A204.1 (cell line): ENCODE data around the gene IQCN.

Source experiments
- FAIRE-seq: peaks from 2 replicates; lab custom pipeline; 2012; peaks lifted over from hg19 to GRCh38; lab: Jason Lieb, UNC

The IQCN gene

DNA sequence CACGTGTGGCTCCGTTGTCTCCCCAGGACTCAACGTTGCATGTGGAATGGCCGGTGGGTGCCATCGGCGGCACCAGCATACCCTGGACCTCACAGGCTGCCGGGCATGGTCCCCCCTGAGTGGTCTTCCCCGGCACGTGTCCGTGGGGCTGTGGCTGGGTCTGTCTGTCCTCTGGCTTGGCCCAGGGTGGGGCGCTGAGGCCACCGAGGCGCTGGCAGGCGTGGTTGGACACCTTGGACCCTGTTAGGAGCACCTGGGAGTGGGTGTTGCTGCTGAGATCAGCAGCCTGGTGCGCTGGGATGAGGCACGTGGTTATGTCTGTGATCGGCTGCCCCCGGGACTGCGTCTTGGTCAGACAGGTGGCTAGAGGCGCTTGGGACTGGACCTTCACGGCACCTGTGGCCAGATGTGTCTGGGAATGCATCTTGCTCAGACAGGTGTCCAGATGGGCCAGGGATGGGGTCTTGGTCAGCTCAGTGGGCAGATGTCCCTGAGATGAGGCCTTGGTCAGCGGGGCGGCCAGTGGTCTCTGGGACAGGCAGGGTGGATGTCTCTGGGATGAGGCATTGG is 9.2 kb downstream of the IQCN start:
- FAIRE-seq: no peak

DNA sequence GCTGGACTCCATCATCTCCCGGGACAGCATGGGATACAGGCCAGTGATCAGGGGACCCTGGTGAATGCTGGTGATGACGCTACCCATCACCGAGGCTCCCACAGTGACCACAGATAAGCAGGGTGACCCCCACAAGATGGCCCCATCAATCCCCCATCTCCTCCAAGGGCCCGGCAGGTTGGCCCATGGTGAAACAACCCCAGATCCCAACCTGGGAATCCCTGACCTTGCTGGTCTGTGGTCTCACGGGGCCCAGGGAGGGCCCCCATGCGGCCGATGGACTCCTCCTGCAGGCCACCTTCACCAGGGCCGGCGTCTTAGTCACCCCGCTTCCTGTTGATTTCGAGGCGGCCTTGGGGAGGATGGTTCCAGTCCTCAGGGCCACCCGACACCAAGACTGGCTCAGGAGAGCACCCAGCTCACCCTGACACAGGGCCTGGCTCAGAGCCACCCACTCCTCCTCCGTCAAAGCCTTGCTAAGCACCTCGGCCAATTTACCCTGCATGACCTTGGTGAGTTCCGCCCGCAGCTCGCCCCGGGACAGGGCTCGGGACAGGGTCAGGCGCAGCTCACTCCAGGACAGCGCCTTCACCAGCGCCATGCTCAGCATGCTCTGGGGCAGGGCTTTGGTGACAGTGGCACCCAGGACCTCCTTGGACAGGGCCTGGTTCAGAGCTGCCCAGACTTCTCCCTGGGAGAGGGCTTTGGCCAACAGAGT is 10.0 kb downstream of the IQCN start:
- FAIRE-seq: no peak

DNA sequence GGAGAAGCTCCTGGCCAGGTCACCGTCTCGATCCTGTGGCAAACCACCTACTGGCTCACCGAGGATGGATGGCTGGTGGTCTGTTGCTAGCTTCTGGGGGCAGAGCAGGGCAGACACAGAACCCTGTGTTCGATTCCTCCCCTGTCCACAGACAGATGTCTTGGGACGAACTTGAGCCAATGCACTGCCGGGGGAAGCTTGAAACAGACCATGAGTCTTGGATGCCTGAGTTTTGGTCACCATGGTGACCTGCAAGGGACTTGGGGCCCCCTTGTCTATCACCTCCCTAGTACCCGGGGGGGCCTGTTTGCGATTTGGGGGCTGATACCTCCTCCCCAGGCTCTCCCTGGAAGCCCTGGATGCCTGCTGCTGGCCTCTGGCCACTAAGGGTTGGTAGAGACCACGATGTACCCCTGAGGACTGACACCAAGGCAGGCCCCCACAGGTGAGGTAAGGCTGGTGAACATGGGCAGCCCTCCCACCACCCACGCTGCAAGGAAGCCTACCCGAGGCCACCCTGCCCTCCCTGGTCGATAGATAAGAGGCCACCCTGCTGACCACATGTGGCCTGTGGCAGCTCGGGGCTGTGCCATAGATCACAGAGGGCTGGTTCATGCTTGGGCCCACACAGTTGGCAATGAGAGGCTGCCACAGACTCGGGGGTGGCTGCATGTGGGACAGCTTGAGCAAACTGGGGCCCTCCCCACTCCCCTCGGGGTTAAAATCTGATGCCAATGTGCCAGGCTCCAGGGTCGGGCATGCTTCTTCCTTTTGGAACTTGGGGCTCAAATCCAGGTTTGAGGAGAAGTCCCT is 10.7 kb downstream of the IQCN start:
- no peak for FAIRE-seq

DNA sequence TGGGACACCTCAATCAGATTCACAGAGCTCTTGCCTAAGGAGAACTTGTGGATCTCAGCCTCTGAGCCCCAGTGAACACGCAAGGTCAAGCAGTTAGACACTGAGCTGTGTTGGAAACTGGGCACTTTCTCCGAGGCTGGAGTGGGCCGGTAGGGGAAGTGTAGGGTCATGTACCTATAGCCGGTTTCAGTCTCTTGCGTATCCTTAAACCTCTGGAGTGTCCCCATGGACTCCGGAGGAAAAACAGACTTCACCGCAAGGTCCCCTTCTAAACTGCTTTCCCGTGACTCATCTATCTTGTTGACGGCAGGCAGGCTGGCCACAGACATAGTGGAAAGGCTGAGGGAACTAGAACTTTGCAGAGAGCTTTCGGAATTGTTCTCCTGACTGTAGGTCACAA is 11.3 kb downstream of the IQCN start:
- FAIRE-seq: no peak

DNA sequence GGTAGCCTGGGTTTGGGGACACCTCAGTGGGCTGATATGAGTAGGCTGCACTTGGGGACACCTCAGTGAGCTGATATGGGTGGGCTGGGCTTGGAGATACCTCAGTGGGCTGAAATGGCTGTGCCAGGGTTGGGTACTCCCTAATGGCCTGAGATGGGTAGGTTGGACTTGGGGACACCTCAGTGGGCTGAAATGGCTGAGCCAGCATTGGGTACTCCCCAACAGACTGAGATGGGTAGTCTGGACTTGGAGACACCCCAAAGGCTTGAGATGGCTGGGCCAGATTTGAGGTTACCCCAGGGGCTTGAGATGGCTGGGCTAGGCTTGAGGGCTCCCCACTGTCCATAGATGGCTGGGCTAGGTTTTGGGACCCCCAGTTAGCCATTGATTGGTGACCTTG is 12.1 kb downstream of the IQCN start:
- no peak for FAIRE-seq

DNA sequence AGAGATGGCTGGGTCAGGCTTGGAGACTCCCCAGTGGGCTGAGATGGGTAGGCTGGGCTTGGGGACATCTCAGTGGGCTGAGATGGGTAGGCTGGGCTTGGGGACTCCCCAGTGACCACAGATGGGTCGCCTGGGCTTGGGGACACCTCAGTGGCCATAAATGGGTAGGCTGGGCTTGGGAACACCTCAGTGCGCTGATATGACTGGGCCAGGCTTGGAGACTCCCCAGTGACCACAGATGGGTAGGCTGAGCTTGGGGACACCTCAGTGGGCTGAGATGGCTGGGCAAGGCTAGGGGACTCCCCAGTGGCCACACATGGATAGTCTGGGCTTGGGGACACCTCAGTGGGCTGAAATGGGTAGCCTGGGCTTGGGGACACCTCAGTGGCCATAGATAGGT is 12.8 kb downstream of the IQCN start:
- no peak for FAIRE-seq

DNA sequence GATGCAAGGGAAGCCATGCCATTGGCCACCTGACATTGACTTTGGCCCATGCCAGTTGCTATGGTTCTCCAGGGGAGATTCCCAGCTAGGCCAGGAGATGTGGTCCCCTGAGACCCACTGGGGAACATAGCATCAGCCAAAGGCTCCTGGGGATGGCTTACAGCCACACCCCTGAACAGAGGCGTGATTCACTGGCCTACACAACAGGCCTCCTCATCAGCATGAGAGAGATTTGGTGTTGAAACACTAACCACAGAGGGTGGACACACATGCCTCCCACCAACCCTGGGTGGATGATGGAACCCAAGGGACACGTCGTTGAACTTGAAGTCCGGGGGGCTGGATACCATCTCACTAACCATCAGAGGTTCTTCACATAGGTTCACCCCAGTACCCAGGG is 14.4 kb downstream of the IQCN start:
- FAIRE-seq: no peak

DNA sequence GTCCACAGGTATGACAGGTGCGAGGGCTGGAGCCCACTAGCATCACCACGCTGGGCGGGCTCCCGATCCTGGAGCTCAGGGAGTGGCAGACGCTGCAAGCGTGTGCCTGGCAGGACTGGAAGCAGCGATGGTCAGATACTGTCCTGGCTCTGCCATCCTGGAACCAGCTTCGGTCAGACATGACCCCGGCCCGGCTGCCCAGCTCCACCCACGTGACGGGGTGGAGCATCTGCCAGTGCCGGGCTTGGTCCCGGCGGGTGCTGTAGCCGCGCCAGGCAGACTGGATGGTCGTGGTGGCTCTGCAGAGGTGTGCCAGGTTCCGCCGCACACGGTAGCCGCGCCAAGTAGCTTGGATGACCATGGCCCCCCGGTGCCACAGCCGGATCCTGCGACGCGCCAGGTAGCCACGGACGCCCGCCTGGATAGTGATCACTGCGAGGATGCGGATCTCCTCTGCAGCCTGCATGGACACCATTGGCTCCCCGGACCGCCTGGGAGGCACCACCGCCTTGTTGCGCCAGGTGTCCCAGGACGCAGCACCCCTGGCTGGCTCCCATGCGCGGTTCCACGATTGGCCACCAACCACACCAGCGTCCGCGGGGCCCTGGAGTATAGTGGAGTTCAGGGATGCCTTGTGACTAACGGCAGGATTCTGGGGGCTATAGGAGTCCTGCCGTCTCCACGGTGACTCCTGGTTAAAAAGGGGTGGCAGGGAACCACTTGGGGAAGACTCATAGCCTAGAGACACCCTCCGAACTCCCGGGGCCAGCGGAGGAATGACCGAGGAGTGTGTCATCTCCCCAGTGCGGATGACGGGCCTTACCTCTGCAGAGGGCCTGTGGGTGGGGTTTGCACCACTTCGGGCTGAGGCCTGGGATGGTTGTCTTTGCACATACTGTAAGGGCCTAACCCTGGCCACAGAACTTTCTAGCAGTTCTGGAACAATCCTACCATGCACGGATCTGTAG is 16.5 kb downstream of the IQCN start:
- FAIRE-seq: no peak

DNA sequence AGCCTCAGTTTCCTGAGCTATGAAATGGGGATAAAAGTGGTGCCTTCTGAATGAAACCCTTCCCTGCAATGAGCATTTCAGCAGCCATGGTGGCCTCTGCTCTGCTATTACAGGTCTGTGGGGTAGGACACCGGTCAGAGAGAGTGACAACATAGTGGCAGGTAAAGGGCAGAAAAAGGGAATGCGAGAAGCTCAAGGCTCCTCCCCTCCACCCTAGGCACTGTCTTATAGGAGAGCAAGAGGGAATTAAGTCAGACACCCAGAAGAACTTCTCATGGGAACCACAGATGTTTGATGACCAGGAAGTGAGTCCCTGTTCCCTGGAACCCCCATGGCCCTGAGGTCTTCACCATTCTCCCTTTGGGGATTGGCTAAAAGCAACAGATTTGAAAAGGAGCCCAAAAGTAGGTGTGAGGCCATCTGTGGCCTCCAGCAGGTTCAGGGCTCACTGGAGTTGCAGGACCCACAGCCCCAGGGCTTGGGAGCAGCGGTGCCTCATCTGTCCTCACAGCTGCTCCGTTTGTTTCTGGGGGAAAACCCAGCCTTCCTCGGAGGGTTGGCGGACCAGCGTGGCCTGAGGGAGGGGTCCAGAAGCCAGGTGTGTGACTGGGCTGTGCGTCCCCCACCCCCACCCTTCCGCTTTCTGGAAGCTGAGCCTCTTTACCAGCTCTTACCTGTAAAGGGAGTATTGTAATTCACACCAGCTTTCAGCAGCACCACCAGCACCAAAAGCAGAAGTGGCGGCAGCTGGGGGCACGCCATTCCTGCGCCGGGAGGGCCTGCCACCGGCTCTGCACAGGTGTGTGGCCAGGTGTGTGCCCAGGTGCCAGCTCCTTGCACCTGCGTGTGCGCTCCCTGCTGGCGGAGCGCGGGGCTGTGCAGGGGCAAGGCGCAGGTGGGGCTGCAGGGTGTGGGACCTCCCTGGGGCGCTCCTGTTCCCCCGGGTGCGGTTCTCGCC is 19.4 kb downstream of the IQCN start:
- no peak for FAIRE-seq

DNA sequence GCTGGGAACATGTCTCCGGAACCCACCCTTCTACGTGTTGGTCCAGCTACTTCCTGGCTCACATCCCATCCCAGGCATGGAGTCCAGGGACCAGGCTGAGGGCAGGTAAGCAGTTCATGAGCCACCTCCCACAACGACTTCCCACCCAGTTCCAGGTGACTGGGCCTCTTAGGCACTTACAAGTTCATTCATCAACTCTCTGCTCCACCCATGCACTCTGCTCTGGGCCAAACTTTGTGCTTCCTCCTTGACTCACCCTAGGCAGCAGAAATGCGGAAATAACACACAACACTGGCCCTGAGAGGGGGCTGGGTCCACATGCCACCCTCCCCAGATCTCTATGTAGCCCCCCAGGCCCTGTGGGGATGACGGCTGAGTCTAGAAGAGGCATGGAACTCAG is 20.5 kb downstream of the IQCN start:
- FAIRE-seq: no peak

DNA sequence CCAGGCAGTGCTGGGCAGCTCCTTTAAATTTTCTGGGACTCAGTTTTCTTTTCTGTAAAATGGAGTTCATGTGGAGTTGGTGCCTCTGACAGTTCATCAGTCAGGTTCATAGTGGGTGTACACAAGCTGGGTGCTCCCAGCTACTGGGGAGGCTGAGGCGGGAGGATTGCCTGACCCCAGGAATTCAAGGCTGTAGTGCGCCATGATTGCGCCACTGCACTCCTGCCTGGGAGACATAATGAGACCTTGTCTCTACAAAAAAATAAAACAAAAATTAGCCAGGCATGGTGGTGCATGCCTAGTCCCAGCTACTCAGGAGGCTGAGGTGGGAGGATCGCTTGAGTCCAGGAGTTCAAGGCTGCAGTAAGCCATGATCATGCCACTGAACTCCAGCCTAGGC is 21.1 kb downstream of the IQCN start:
- no peak for FAIRE-seq

DNA sequence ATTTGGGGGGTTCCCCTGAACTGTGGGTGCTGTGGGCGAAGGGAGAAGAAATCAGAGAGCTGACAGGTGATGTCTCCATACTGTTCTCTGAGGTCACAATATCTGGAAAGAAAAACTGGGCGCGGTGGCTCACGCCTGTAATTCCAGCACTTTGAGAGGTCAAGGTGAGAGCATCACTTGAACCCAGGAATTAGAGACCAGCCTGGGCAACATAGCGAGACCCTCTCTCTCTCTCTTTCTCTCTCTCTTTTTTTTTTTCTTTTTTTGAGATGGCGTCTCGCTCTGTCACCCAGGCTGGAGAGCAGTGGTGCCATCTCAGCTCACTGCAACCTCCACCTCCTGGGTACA is 21.9 kb downstream of the IQCN start:
- no peak for FAIRE-seq

DNA sequence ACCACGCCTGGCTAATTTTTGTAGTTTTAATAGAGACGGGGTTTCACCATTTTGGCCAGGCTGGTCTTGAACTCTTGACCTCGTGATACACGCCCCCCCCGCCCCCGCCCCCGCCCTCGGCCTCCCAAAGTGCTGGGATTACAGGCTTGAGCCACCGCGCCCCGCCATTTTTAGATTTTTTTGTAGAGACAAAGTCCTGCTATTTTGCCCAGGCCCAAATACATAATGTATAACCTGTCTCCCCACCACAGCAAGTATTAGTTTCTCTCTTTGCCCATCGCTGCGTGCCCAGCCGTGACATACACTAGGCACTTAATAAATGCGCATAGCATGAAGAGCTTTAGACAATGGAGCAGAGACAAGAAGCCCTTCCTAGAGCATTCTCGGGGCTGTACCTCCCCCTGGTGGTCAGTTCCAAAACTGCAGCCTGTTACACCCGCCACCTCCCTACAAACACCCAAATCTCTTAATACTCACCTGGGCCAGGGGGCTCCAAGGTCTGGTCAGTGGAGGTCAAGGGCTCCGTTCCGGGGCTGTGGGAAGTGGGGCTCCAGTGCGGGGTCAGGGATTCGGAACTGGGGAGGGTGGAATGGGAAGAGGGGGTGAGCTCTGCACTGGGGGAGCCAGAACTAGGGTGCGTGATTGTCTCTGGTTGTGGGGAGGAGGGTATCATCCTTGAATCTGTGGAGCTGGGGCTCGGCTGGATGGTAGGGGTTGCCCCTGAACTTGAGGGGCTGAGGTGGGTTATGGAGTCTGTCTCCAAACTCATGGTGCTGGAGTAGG is 22.5 kb downstream of the IQCN start:
- FAIRE-seq: no peak

DNA sequence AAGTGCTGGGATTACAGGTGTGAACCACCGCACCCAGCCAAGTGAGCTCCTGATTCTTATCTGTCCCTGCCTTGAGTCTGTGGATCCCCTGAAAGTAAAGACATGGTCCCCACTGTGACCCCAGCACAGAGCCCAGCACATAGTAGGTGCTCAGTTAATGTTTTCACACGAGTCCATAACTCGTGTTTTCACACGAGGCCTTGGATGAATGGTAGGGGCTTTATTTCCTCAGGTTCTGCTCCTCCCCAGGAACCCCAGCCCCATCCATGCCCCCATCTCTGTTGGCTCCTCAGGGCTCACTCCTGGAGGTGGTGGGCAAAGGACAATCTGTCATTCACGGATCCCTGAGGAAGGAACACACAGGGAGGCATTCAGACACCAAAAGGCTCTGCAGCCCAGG is 24.4 kb downstream of the IQCN start:
- FAIRE-seq: no peak

DNA sequence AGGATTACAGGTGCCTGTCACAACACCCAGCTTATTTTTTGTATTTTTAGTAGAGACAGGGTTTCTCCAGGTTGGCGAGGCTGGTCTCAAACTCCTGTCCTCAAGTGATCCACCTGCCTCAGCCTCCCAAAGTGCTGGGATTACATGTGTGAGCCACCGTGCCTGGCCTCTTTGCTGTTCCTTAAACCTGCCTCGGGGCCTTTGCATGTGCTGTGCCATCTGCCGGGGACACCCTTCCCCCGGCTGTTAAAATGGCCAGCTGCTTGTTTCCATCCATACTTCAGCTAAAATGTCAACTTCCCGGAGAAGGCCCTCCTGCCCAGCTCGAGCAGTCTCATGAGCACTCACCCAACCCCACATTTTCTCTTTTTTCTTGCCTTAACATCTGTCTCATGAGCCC is 29.0 kb downstream of the IQCN start:
- no peak for FAIRE-seq

DNA sequence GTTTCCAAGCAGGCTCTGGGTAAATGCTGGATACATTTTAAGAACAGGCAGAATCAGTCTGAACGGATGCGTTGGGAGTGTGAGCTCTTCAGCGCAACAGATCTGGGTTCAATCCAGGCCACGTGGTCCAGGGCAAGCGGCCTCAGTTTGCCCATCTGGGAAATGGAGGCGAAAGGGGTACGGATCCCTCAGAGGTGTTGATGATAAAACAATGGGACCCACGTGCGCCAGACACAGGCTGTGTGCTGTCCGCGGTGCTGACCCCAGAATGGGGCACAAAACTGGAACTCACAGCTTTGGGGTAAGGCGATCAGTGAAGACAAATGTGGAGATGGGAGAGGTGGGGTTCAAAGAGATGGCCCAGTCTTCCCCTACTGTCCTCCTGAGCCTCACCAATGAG is 34.9 kb downstream of the IQCN start:
- no peak for FAIRE-seq

DNA sequence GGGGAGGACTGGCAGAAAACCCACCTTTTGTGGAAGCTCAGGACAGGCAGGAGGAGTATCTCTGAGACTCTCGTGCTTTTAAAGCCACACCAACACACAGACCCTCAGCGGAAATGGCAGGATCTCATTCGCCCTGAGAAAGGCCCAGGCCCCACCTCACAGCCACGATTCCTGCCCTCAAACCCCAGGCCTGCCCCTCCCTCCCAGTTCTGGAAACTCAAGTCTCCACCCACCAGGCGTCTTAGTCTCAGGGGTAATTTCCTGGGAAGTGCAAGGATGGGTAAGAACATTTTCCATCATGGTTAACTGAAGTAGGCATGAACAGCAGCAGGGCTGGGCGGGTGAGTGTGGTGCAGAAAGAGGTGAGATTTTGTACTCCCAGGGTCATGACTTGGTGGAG is 40.1 kb downstream of the IQCN start:
- FAIRE-seq: no peak

DNA sequence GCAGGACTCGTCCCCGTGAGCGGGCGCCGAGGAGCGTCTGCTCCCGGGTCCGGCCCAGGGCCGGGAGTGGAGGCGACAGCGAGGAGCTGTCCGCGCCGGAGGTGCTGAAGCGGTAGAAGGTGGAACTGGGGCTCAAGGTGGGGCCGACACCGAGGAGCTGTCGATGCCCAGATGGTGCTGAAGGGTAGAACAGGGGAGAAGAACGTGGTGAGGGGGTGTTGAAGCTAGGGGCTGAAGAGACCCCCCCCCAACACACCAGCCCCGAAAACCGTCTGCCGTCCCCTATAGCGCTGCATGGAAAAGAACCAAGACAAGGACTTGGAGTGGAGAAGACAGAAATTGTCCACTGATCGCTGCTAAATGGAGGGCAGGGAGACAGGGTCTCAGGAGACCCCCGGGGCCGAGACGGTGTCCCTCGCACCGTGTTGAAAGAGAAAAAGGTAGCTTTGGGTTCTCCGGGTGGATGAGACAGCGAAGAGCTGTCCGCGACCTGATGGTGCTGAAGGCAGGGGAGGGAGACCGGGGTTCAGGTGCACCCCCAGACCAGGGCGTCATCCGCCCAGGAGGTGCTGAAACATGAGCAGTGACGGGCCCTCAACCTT is 40.9 kb downstream of the IQCN start:
- no peak for FAIRE-seq

DNA sequence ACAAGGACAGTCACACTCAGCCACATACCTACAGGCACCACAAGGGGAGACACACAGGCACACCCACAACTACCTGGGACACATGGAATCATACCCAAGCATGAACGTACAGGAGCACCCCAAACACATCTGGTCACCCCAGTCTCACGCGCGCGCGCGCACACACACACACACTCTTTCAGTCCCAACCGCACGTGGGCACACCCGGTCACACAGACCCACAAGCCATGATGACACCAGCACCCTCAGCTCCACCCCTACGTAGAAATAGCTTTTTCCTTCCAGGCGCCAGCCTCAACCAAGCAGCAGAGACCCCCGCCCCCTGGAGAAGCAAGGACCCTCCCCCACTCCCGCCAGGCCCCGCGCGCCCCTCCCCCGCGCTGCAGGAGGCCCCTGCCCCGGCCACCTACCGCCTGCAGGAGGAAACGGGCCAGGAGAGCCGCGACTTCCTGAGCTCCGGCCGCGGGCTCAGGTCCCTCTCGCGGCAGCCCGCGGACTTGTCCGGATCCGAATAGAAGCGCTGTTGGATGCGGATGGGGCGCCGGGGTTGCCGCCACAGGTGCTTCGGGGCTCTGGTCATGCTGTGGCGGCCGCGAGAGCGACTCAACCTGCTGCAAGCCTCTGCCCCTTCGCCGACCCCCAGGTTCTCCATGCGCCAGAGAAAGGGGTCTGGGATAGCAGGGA is 41.6 kb downstream of the IQCN start:
- no peak for FAIRE-seq

DNA sequence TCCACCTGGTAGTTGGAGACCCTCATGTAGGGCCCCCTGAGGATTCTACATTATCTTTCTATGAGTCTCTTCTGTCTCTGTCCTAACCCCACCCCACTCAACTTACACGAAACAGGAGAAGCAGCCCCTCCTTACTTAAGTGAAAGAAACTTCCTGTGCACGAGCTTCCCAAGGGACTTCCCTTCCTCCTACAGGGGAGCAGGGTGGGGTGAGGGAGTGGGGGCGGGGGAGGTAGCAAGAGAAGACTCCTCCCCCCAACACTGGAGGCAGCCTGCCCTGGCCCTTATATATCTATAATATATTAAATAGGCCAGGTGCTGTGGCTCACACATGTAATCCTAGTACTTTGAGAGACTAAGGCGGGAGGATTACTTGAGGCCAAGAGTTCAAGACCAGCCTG is 42.5 kb downstream of the IQCN start:
- FAIRE-seq: no peak
